IgD-negative memory B cell (primary cell): Measurements from ENCODE around the gene LNX1. TPM values are rescaled to one million over a fixed set of nuclear protein-coding genes. Genes with fewer than 3 reads are reported as not detected.

ENCODE experiments used
- H3K27ac Mint-ChIP-seq, 3 donors: one replicate each; pipeline ENCODE4 v1.8.0; 2020 to 2022; ENCODE audit warnings: mild to moderate bottlenecking in 3 of 3, mixed read lengths in 3 of 3, moderate library complexity in 1 of 3
- H3K27me3 Mint-ChIP-seq: one replicate; pipeline ENCODE4 v1.8.0; 2021; ENCODE audit warnings: mixed read lengths
- H3K36me3 Mint-ChIP-seq: one replicate; pipeline ENCODE4 v1.8.0; 2020; ENCODE audit warnings: mild to moderate bottlenecking, mixed read lengths
- H3K4me1 Mint-ChIP-seq, 3 donors: one replicate each; pipeline ENCODE4 v1.8.0; 2020 to 2022; ENCODE audit warnings: mixed read lengths in 3 of 3, mild to moderate bottlenecking in 1 of 3
- H3K4me3 Mint-ChIP-seq, 4 donors: one replicate each; pipeline ENCODE4 v1.8.0; 2020 to 2022; ENCODE audit warnings: mild to moderate bottlenecking in 4 of 4, mixed read lengths in 4 of 4, moderate library complexity in 3 of 4
- H3K9me3 Mint-ChIP-seq, 3 donors: one replicate each; pipeline ENCODE4 v1.8.0; 2020 to 2021; ENCODE audit warnings: mixed read lengths in 3 of 3, mild to moderate bottlenecking in 1 of 3
- polyA plus RNA-seq: library from polyadenylated mRNA; unstranded; fragments of 300-500 nt; fragmentation: Illumina TruSeq; gene quantifications from one replicate; pipeline ENCODE4 v1.2.3, GENCODE V29; 2021

LNX1 gene
- polyA plus RNA-seq, 1 donor from 2014 or later, result 0.53 TPM

DNA sequence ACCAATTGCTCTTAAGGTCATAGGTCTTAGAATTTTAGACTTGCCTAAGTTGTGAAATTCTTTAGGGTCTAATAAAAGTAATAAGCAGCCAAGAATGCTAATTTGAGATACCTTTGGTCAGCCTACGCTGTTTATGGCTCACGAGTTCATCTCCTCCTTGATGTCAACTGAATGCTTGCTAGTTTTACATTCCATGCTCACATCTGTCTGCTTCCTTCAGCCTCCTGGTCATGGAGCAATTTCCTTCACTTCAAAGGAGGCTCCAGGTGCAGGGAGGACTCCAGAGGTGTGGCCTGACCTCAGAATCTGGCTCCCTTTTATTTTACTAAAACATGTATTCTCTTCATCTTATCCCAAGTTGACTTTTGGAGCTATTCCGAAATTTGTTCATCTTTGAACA, 23.3 kb upstream of the LNX1 start:
- no peak overlapping the region for H3K4me3 Mint-ChIP-seq
- no peaks in the 10 kb centered on the region for H3K4me1 Mint-ChIP-seq
- peaks cover 2% of the 10 kb centered on the region for H3K27me3 Mint-ChIP-seq
- no peaks in the 10 kb centered on the region for H3K36me3 Mint-ChIP-seq
- peaks cover 0 to 5% (median 0%) of the 10 kb centered on the region in 3 donors for H3K9me3 Mint-ChIP-seq
- no peak overlapping the region for H3K27ac Mint-ChIP-seq

- H3K9me3 Mint-ChIP-seq, result peaks cover 2 to 6% (median 5%) of the 10 kb centered on the region in 3 donors
- H3K27me3 Mint-ChIP-seq, result peaks cover 5% of the 10 kb centered on the region
- H3K4me3 Mint-ChIP-seq, result no peak overlapping the region
- H3K36me3 Mint-ChIP-seq, result no peaks in the 10 kb centered on the region
- no peaks in the 10 kb centered on the region for H3K4me1 Mint-ChIP-seq
- H3K27ac Mint-ChIP-seq, result no peak overlapping the region
Measured at GRCh38 chr4:53613428-53613827, 22.1 kb upstream of the LNX1 start.

- Mint-ChIP-seq H3K27me3 (peaks cover 5% of the 10 kb centered on the region), H3K4me3 (no peak overlapping the region), H3K9me3 (peaks cover 2 to 6% (median 3%) of the 10 kb centered on the region in 3 donors), H3K27ac (no peak overlapping the region), H3K4me1 (peaks cover 0 to 3% (median 3%) of the 10 kb centered on the region in 3 donors), H3K36me3 (no peaks in the 10 kb centered on the region)
Measured at GRCh38 chr4:53608649-53609048, 17.4 kb upstream of the LNX1 start.

DNA sequence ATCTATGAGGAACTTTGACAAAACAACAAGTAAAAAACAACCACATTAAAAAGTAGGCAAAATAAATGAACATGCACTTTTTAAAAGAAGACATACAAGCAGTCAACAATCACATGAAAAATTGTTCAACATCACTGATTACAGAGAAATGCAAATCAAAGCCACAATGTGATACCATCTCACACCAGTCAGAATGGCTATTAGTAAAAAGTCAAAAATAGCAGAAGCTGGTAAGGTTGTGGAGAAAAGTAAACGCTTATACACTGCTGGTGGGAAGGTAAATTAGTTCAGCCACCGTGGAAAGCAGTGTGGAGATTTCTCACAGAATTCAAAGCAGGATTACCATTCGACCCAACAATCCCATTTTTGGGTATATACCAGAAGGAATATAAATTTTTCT, 17.0 kb upstream of the LNX1 start:
- peaks cover 3% of the 10 kb centered on the region for H3K27me3 Mint-ChIP-seq
- no peak overlapping the region for H3K27ac Mint-ChIP-seq
- H3K9me3 Mint-ChIP-seq, result peaks cover 0 to 6% (median 2%) of the 10 kb centered on the region in 3 donors
- no peaks in the 10 kb centered on the region for H3K36me3 Mint-ChIP-seq
- peaks cover 0 to 3% (median 3%) of the 10 kb centered on the region in 3 donors for H3K4me1 Mint-ChIP-seq
- no peak overlapping the region for H3K4me3 Mint-ChIP-seq

DNA sequence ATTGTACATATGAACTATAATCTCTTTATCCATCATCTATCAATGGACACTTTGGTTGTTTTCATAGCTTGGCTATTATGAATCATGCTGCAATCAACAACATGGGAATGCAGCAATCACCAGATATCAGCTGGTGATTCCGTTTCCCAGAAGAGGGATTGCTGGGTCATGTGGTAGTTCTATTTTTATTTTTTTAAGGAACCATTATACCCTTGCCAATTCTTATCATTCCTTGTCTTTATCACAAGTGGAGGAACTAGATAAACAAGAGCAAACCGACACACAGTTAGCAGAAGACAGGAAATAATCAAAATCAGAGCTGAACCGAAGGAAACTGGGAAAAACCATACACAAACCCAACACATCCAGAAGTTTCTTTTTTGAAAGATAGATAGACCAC, 14.5 kb upstream of the LNX1 start:
- Mint-ChIP-seq H3K4me1 (peaks cover 0 to 4% (median 3%) of the 10 kb centered on the region in 3 donors), H3K27me3 (peaks cover 7% of the 10 kb centered on the region), H3K9me3 (peaks cover 0 to 6% (median 2%) of the 10 kb centered on the region in 3 donors), H3K4me3 (no peak overlapping the region), H3K27ac (no peak overlapping the region), H3K36me3 (peaks cover 3% of the 10 kb centered on the region)

- peaks cover 4% of the 10 kb centered on the region for H3K27me3 Mint-ChIP-seq
Measured at GRCh38 chr4:53602390-53602789, 11.1 kb upstream of the LNX1 start.

DNA sequence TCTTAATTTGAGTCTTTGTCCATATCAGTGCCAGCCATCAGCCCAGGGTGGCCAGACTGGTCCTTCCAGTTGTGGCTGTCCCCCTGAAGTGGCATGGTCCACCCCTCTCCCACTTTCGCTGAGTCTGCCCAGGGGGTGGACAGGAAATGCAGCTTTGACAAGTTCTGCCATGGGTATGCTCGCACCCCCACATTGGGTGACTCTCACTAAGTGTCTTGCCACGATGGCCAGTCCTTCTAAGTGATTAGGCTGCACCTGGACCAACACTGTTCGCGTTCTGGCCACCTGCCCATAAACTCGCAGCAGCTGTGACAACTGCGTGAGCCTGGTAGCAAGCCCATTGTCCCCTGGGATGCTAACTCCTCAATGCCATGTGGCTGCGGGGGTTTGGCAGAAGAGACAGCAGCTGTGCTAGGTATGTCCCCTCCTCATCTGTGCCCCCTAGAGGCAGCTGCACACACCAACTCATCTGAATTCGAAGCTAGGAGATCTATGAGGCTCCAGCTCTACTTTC, 10.0 kb upstream of the LNX1 start:
- H3K36me3 Mint-ChIP-seq, result peaks cover 5% of the 10 kb centered on the region
- no peak overlapping the region for H3K4me3 Mint-ChIP-seq
- H3K9me3 Mint-ChIP-seq, result no peaks in the 10 kb centered on the region
- H3K27me3 Mint-ChIP-seq, result peaks cover 4% of the 10 kb centered on the region
- no peak overlapping the region for H3K27ac Mint-ChIP-seq
- peaks cover 0 to 1% (median 0%) of the 10 kb centered on the region in 3 donors for H3K4me1 Mint-ChIP-seq

More at GRCh38 chr4:53602390-53602789, 11.1 kb upstream of the LNX1 start:
- H3K4me1 Mint-ChIP-seq, result peaks cover 0 to 1% (median 0%) of the 10 kb centered on the region in 3 donors
- no peak overlapping the region for H3K4me3 Mint-ChIP-seq
- no peak overlapping the region for H3K27ac Mint-ChIP-seq
- no peaks in the 10 kb centered on the region for H3K9me3 Mint-ChIP-seq
- peaks cover 5% of the 10 kb centered on the region for H3K36me3 Mint-ChIP-seq

DNA sequence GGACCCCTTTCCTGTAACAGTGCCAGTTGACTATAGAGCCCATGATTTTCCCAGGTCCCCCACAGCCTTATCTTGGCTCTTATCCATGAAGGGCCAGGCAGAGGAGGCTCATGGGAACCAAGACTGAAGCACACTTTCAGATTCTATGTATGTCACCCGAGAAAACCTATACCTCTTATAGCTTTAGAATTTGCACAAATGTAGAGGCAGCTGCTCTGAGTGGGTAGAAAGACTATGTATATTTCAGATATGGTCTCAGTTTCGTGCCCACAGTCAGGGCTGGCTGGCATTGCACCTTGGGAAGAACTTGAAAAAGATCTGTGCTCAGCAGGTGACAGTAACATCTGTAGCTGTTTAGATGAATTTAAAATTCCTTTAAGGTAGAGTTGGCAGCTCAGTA, 8.3 kb upstream of the LNX1 start:
- no peak overlapping the region for H3K27ac Mint-ChIP-seq
- H3K27me3 Mint-ChIP-seq, result peaks cover 4% of the 10 kb centered on the region
- peaks cover 7% of the 10 kb centered on the region for H3K36me3 Mint-ChIP-seq
- H3K9me3 Mint-ChIP-seq, result no peaks in the 10 kb centered on the region
- H3K4me3 Mint-ChIP-seq, result no peak overlapping the region
- H3K4me1 Mint-ChIP-seq, result peaks cover 0 to 1% (median 0%) of the 10 kb centered on the region in 3 donors

DNA sequence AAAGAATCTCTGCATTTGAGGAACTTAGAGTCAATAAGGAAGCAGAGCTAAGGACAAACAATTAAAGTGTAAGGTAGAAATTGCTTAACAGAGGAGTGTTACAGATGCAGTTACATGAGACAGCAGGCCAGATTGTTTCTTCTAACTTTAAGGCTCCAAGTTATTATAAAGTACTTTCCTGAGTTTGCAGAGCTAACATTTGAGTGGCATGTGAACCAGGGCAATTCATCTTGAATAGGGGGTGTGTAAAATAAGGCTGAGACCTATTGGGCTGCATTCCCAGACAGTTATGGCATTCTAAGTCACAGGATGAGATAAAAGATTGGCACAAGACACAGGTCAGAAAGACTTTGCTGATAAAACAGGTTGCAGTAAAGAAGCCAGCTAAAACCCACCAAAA, 7.6 kb upstream of the LNX1 start:
- Mint-ChIP-seq H3K4me1 (peaks cover 0 to 1% (median 0%) of the 10 kb centered on the region in 3 donors), H3K36me3 (peaks cover 7% of the 10 kb centered on the region), H3K27ac (no peak overlapping the region), H3K27me3 (peaks cover 4% of the 10 kb centered on the region), H3K9me3 (no peaks in the 10 kb centered on the region), H3K4me3 (no peak overlapping the region)

GRCh38 chr4:53598483-53598882, 7.2 kb upstream of the LNX1 start:
- H3K4me3 Mint-ChIP-seq, result no peak overlapping the region
- peaks cover 0 to 1% (median 0%) of the 10 kb centered on the region in 3 donors for H3K4me1 Mint-ChIP-seq
- H3K36me3 Mint-ChIP-seq, result peaks cover 7% of the 10 kb centered on the region
- no peak overlapping the region for H3K27ac Mint-ChIP-seq
- H3K9me3 Mint-ChIP-seq, result no peaks in the 10 kb centered on the region
- H3K27me3 Mint-ChIP-seq, result peaks cover 4% of the 10 kb centered on the region

GRCh38 chr4:53596901-53597300, 5.6 kb upstream of the LNX1 start:
- Mint-ChIP-seq H3K9me3 (peaks cover 0 to 2% (median 0%) of the 10 kb centered on the region in 3 donors), H3K4me3 (no peak overlapping the region), H3K27ac (no peak overlapping the region), H3K36me3 (peaks cover 4% of the 10 kb centered on the region), H3K4me1 (peaks cover under 1 to 2% (median 1%) of the 10 kb centered on the region in 3 donors), H3K27me3 (peaks cover 13% of the 10 kb centered on the region)

GRCh38 chr4:53595834-53596233, 4.5 kb upstream of the LNX1 start:
- H3K27ac Mint-ChIP-seq, result no peak overlapping the region
- H3K27me3 Mint-ChIP-seq, result peaks cover 22% of the 10 kb centered on the region
- H3K36me3 Mint-ChIP-seq, result peaks cover 4% of the 10 kb centered on the region
- H3K4me3 Mint-ChIP-seq, result no peak overlapping the region
- H3K9me3 Mint-ChIP-seq, result peaks cover 0 to 2% (median 0%) of the 10 kb centered on the region in 3 donors
- H3K4me1 Mint-ChIP-seq, result peaks cover 0 to 11% (median 6%) of the 10 kb centered on the region in 3 donors

- Mint-ChIP-seq H3K4me3 (no peak overlapping the region), H3K36me3 (peaks cover 4% of the 10 kb centered on the region), H3K9me3 (peaks cover 0 to 2% (median 0%) of the 10 kb centered on the region in 3 donors), H3K4me1 (peaks cover 0 to 11% (median 6%) of the 10 kb centered on the region in 3 donors), H3K27ac (no peak overlapping the region), H3K27me3 (peaks cover 27% of the 10 kb centered on the region)
Measured at GRCh38 chr4:53595204-53595603, 3.9 kb upstream of the LNX1 start.

DNA sequence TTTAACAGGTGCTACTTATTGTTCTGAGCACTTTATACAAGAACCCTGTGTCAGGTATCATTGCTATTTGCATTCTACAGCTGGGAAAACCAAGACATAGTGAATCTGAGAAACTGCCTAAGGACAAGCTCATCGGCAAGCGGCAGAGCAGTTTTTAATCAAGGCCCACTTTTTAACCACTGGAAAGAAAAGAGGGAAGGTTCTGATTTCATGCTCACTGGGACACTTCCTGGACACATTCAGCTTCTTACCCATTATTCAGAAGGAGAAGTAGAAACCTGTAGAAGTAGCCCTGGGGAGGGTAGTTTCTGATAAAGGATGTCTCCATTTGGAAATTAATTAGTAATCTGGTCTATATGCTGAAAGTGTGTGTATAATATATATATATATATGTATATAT, 2.5 kb upstream of the LNX1 start:
- Mint-ChIP-seq H3K9me3 (peaks cover 0 to 2% (median 0%) of the 10 kb centered on the region in 3 donors), H3K4me1 (peaks cover 1 to 11% (median 6%) of the 10 kb centered on the region in 3 donors), H3K36me3 (peaks cover 2% of the 10 kb centered on the region), H3K4me3 (no peak overlapping the region), H3K27me3 (peaks cover 30% of the 10 kb centered on the region), H3K27ac (no peak overlapping the region)

GRCh38 chr4:53592686-53593501, 1.6 kb upstream of the LNX1 start:
- Mint-ChIP-seq H3K27ac (no peak overlapping the region), H3K4me1 (peaks cover 1 to 11% (median 6%) of the 10 kb centered on the region in 3 donors), H3K9me3 (peaks cover 0 to 2% (median 0%) of the 10 kb centered on the region in 3 donors), H3K36me3 (peaks cover 2% of the 10 kb centered on the region), H3K4me3 (peak overlapping the region in 1 of 4 donors; percentile 67), H3K27me3 (peaks cover 30% of the 10 kb centered on the region)
